Smooth muscle cell (in vitro differentiated cells): ENCODE data around the gene JPH2. TPM values are rescaled to one million over a fixed set of nuclear protein-coding genes. Genes with fewer than 3 reads are reported as not detected.

Source experiments
- DNase-seq: peaks from one replicate; lab custom pipeline; 2025; ENCODE audit not compliant: unreplicated experiment; lab: John Stamatoyannopoulos, UW
- H2AFZ ChIP-seq: fragments of 200-600 bp; sonication (generic); 2 replicates; pipeline ENCODE4 v1.6.0; 2016; ENCODE audit warnings: antibody characterized with exemption, low read depth, mild to moderate bottlenecking
- H3F3A ChIP-seq: fragments of 200-600 bp; sonication (generic); 2 replicates; pipeline ENCODE4 v1.6.0; 2017; ENCODE audit warnings: antibody characterized with exemption, low read depth
- H3K27ac ChIP-seq: fragments of 200-600 bp; sonication (generic); 2 replicates; pipeline ENCODE4 v1.5.1; 2016; ENCODE audit warnings: low read depth, mild to moderate bottlenecking
- H3K27me3 ChIP-seq: fragments of 200-600 bp; sonication (generic); 2 replicates; pipeline ENCODE4 v1.6.1; 2016; ENCODE audit warnings: low read depth, mild to moderate bottlenecking
- H3K36me3 ChIP-seq: fragments of 200-600 bp; sonication (generic); 2 replicates; pipeline ENCODE4 v1.5.1; 2016; ENCODE audit warnings: low read depth
- H3K4me1 ChIP-seq: fragments of 200-600 bp; sonication (generic); 2 replicates; pipeline ENCODE4 v1.5.1; 2016; ENCODE audit warnings: low read depth
- H3K4me2 ChIP-seq: fragments of 200-600 bp; sonication (generic); 2 replicates; pipeline ENCODE4 v1.6.0; 2016; ENCODE audit warnings: mild to moderate bottlenecking
- H3K4me3 ChIP-seq: fragments of 200-600 bp; sonication (generic); 2 replicates; pipeline ENCODE4 v1.5.1; 2016; ENCODE audit warnings: mild to moderate bottlenecking
- H3K79me2 ChIP-seq: fragments of 200-600 bp; sonication (generic); 2 replicates; pipeline ENCODE4 v1.6.0; 2016; ENCODE audit warnings: low read depth, mild to moderate bottlenecking
- H3K9ac ChIP-seq: fragments of 200-600 bp; sonication (generic); 2 replicates; pipeline ENCODE4 v1.6.0; 2016; ENCODE audit warnings: low read depth
- H3K9me3 ChIP-seq: fragments of 200-600 bp; sonication (generic); replicated peaks from 2 replicates; pipeline ENCODE4 v1.5.1; 2016; ENCODE audit warnings: low read depth
- H4K20me1 ChIP-seq: fragments of 200-600 bp; sonication (generic); 2 replicates; pipeline ENCODE4 v1.6.0; 2016; ENCODE audit warnings: low read depth
- WGBS: methylation state at CpG from one replicate; pipeline ENCODE4 v1.1.7; 2016; ENCODE audit warnings: low lambda C conversion rate; 5-methylcytosine and 5-hydroxymethylcytosine counted together
- polyA plus RNA-seq: library from polyadenylated mRNA; unstranded; fragments of >200 nt; fragmentation: Nextera tagmentation; extraction: Ambion mirVana; gene quantifications from 2 replicates; pipeline ENCODE4 v1.2.1, GENCODE V29; 2016
- total RNA-seq: library from RNA; depleted of rRNA; stranded (reverse); fragments of >200 nt; gene quantifications from 2 replicates; pipeline ENCODE4 v1.2.3, GENCODE V29; 2014
- TF ChIP-seq, protein P1 (sequence below): fragments of 200-600 bp; sonication (generic); IDR thresholded peaks from 2 replicates; pipeline ENCODE4 v1.5.1; 2017; ENCODE audit warnings: borderline replicate concordance, mild to moderate bottlenecking, antibody characterized with exemption; ENCODE audit not compliant: insufficient read depth, poor library complexity, severe bottlenecking

The JPH2 gene
- total and polyA plus RNA-seq, 2 experiments from 2014 or later = 4.4 to 6.0 TPM

DNA sequence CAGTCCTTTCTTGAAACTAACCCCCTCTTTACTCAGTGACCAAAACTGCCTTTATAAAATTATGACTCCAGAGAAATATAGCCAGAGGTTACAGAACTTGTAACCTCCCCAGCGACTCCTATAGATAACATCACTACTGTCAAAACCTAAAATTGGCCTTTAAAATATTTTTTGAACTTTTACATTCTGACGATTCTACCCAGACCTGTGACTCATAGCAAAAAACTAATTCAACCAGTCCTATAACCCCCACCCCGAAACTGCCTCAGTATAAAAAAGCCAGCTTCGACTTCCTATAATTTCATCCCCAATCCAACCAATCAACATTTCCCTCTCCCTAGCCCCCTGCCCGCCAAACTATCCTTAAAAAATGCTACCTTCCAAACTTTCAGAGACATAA, 13.9 kb downstream of the JPH2 start:
- Histone ChIP-seq H3K79me2 (no peaks in the 10 kb centered on the region), H4K20me1 (no peaks in the 10 kb centered on the region), H3F3A (no peaks in the 10 kb centered on the region), H3K4me3 (no peak overlapping the region), H3K9ac (no peak overlapping the region), H3K9me3 (no peaks in the 10 kb centered on the region), H3K27ac (peak overlapping the region; percentile 69), H3K4me1 (no peaks in the 10 kb centered on the region), H3K4me2 (no peak overlapping the region), H2AFZ (no peak overlapping the region), H3K27me3 (no peaks in the 10 kb centered on the region), H3K36me3 (no peaks in the 10 kb centered on the region)
- WGBS = 66% methylated on average over 5 of the region's 5 CpGs
- no peak for DNase-seq
- TF ChIP-seq, protein P1, sequence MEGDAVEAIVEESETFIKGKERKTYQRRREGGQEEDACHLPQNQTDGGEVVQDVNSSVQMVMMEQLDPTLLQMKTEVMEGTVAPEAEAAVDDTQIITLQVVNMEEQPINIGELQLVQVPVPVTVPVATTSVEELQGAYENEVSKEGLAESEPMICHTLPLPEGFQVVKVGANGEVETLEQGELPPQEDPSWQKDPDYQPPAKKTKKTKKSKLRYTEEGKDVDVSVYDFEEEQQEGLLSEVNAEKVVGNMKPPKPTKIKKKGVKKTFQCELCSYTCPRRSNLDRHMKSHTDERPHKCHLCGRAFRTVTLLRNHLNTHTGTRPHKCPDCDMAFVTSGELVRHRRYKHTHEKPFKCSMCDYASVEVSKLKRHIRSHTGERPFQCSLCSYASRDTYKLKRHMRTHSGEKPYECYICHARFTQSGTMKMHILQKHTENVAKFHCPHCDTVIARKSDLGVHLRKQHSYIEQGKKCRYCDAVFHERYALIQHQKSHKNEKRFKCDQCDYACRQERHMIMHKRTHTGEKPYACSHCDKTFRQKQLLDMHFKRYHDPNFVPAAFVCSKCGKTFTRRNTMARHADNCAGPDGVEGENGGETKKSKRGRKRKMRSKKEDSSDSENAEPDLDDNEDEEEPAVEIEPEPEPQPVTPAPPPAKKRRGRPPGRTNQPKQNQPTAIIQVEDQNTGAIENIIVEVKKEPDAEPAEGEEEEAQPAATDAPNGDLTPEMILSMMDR = no peak

DNA sequence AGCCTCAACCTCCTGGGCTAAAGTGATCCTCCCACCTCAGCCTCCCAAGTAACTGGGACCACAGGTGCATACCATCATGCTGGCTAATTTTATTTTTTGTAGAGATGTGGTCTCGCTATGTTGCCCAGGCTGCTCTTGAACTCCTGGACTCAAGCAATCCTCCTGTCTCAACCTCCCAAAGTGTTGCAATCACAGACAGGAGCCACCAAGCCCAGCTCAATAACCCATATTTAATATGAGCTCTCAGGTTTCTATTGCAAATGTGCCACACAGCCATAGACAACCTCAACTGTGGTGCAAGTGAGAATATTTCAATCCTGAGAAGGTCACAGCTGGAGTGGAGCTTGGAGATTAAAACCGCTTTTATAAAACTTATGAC, 14.4 kb downstream of the JPH2 start:
- H3K4me3 ChIP-seq = no peak overlapping the region
- no peaks in the 10 kb centered on the region for H3F3A ChIP-seq
- no peaks in the 10 kb centered on the region for H3K9me3 ChIP-seq
- H3K27ac ChIP-seq = peak overlapping the region; percentile 69
- H2AFZ ChIP-seq = no peak overlapping the region
- no peaks in the 10 kb centered on the region for H3K27me3 ChIP-seq
- WGBS = 97% methylated on average over 2 of the region's 2 CpGs
- no peak overlapping the region for H3K9ac ChIP-seq
- no peaks in the 10 kb centered on the region for H3K4me1 ChIP-seq
- DNase-seq = no peak
- TF ChIP-seq, protein P1 = no peak
- no peaks in the 10 kb centered on the region for H3K36me3 ChIP-seq
- no peak overlapping the region for H3K4me2 ChIP-seq
- H4K20me1 ChIP-seq = no peaks in the 10 kb centered on the region
- no peaks in the 10 kb centered on the region for H3K79me2 ChIP-seq

DNA sequence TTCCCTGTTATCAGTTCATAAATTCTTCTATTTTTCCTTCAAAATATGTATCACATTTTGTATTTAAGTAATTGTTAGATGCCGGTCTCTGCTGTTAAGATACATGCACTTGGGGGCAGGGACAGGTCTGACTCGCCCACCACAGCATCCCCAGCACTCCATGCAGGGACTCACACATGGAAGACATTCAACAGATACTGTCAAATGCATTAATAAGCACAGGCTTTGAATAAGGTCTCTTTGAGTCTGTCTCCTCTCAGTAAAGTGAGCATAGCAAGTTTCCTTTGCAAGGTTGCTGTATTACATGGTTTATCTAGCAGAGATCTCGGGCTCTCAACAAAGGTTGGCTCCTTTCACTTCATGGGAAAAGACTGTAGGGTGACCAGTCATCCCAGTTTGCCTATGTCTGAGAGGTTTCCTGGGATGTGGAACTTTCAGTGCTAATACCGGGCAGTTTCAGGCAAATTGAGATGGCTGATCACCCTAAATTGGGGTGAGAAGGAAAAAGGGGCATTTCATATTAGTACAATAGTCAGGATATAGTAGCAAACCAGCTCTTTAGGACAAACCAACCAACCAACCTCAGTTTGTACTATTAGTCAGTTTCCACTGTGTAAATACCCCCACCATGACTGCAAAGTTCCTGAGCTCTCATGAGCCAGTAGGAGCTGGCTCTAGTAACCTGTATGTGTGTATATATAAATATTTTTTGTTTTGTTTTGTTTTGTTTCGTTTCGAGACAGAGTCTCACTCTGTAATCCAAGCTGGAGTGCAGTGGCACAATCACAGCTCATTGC, 15.0 kb downstream of the JPH2 start:
- Histone ChIP-seq H3K27me3 (no peaks in the 10 kb centered on the region), H3K36me3 (no peaks in the 10 kb centered on the region), H3K9me3 (no peaks in the 10 kb centered on the region), H2AFZ (no peak overlapping the region), H3K4me1 (no peaks in the 10 kb centered on the region), H3K27ac (peak overlapping the region; percentile 69), H3K79me2 (no peaks in the 10 kb centered on the region), H4K20me1 (no peaks in the 10 kb centered on the region), H3K4me2 (no peak overlapping the region), H3K9ac (no peak overlapping the region), H3F3A (no peaks in the 10 kb centered on the region), H3K4me3 (no peak overlapping the region)
- no peak for DNase-seq
- TF ChIP-seq, protein P1 = no peak
- WGBS = 71% methylated on average over 6 of the region's 6 CpGs
